ENCODE results near the gene MARK2. TPM values are rescaled to one million over a fixed set of nuclear protein-coding genes. Genes with fewer than 3 reads are reported as not detected.

The MARK2 gene
- total RNA-seq, 4 donors from 2014 or later: 47.0 to 91.0 (median 62.2) TPM

- H3K27me3 ChIP-seq: no peaks in the 10 kb centered on the region
- H3K9me3 ChIP-seq: no peaks in the 10 kb centered on the region
- no peak for TF ChIP-seq CTCF (IDR thresholded peaks at IDR 0.05)
- no peak for TF ChIP-seq POLR2A (IDR thresholded peaks at IDR 0.05)
- intact Hi-C loops (cut with DNase I): no loop called here
- H3K4me1 ChIP-seq: peaks cover 62 to 100% (median 70%) of the 10 kb centered on the region in 3 donors
- no peak overlapping the region for H3K4me3 ChIP-seq
- peaks cover 0 to 23% (median 0%) of the 10 kb centered on the region in 3 donors for H3K36me3 ChIP-seq
- peak overlapping the region; percentile 61 to 96 (median 76) for H3K27ac ChIP-seq
- DNase-seq: no peak
- WGBS, 2 donors: 50 to 84% methylated on average over 1 to 4 of the region's 4 CpGs
Observed at GRCh38 chr11:63844836-63845235, 5.9 kb downstream of the MARK2 start.

DNA sequence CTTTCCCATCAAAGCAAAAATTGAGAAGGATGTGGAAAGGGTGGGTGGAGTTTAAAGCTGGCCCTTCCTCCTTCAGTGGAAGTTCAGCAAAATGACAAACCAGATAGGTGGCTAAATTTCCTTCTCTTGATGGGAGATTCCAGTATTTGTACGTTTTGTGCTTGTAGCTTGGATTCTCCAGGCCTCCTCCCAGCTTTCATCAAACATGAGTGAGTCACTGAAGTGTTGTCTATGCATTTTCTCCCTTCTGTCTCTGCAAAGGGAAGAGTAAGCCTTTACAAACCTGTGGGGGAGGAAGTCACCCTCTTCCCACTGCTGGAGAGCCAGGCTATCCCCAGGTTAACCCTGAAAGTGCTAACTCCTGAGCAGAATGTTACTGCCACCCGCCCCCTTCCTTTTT lies 6.4 kb downstream of the MARK2 start:
- Histone ChIP-seq H3K27me3 (no peaks in the 10 kb centered on the region), H3K27ac (peak overlapping the region; percentile 61 to 96 (median 76)), H3K36me3 (peaks cover 0 to 23% (median 0%) of the 10 kb centered on the region in 3 donors), H3K9me3 (no peaks in the 10 kb centered on the region), H3K4me3 (no peak overlapping the region), H3K4me1 (peaks cover 62 to 100% (median 70%) of the 10 kb centered on the region in 3 donors)
- 20 to 29% methylated on average over 2 of the region's 2 CpGs for WGBS, 2 donors
- intact Hi-C loops (cut with DNase I): no loop called here
- TF ChIP-seq POLR2A (IDR thresholded peaks at IDR 0.05): no peak
- no peak for TF ChIP-seq CTCF (IDR thresholded peaks at IDR 0.05)
- no peak for DNase-seq

DNA sequence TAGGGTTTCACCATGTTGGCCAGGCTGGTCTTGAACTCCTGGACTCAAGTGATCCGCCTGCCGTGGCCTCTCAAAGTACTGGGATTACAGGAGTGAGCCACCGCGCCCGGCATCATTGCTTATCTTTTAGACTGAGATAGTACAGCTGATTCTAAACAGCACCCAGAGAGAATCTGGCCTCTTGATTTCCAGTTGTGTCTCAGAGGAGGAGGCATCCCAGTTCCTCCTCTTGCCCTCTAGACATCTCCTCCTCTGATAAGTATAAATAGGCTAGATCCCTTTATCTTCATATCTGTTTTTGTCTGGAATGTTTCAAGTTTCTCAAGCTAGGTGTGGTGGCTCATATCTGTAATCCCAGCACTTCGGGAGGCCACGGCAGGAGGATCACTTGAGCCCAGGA lies 7.0 kb downstream of the MARK2 start:
- H3K4me3 ChIP-seq: no peak overlapping the region
- DNase-seq: no peak
- H3K36me3 ChIP-seq: peaks cover 0 to 25% (median 0%) of the 10 kb centered on the region in 3 donors
- H3K27ac ChIP-seq: peak overlapping the region; percentile 59 to 96 (median 74)
- WGBS, 2 donors: 85 to 87% methylated on average over 7 of the region's 7 CpGs
- TF ChIP-seq CTCF (IDR thresholded peaks at IDR 0.05) (no peak), POLR2A (IDR thresholded peaks at IDR 0.05) (no peak)
- H3K4me1 ChIP-seq: peaks cover 59 to 100% (median 70%) of the 10 kb centered on the region in 3 donors
- no peaks in the 10 kb centered on the region for H3K27me3 ChIP-seq
- intact Hi-C loops (cut with DNase I): no loop called here
- no peaks in the 10 kb centered on the region for H3K9me3 ChIP-seq

DNA sequence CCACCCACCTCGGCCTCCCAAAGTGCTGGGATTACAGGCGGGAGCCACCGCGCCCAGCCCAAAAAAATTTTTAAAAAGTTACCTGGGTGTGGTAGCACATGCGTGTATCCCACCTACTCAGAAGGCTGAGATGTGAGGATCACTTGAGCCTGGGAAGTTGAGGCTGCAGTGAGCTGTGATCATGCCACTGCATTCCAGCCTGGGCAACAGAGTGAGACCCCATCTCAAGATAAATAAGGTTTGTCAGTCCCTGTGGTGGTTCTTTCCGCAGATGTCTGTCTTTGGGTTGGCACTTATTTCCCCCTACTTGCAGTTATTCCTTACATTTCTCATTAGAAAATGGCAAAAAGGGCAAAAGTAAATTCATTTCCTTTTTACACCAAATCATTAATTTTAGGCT lies 8.0 kb downstream of the MARK2 start:
- Histone ChIP-seq H3K27me3 (no peaks in the 10 kb centered on the region), H3K4me3 (no peak overlapping the region), H3K27ac (peak overlapping the region; percentile 66 to 96 (median 80)), H3K4me1 (peaks cover 60 to 100% (median 64%) of the 10 kb centered on the region in 3 donors), H3K36me3 (peaks cover 0 to 27% (median 0%) of the 10 kb centered on the region in 3 donors), H3K9me3 (no peaks in the 10 kb centered on the region)
- intact Hi-C loops (cut with DNase I): no loop called here
- 71 to 87% methylated on average over 1 to 5 of the region's 6 CpGs for WGBS, 2 donors
- TF ChIP-seq POLR2A (IDR thresholded peaks at IDR 0.05): no peak
- TF ChIP-seq CTCF (IDR thresholded peaks at IDR 0.05): no peak
- DNase-seq: no peak

DNA sequence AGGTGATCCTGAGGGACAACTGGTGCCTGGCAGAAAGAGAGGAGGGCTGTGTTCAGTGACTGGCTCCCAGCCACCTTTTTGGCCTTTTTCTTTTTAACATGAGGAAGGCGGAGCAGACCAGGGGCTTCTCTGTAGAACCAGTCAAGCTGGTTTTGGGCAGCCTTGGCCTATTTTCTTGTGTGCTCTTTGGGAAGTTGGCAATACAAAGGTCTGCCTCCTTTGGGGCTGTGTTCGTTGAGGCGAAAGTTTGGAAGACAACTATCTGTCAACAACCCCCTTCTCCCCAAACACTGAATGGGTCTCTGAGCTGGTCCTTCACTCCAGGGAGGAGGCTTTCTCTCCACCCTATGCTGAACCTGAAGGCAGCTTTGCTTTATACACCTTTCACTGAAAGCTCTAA lies 8.5 kb downstream of the MARK2 start:
- H3K27ac ChIP-seq: peak overlapping the region; percentile 66 to 96 (median 80)
- H3K9me3 ChIP-seq: no peaks in the 10 kb centered on the region
- intact Hi-C loops (cut with DNase I): no loop called here
- TF ChIP-seq CTCF (IDR thresholded peaks at IDR 0.05) (peak in 1 of 6 experiments; percentile 5), POLR2A (IDR thresholded peaks at IDR 0.05) (no peak)
- H3K4me1 ChIP-seq: peaks cover 56 to 100% (median 59%) of the 10 kb centered on the region in 3 donors
- 36 to 67% methylated on average over 3 of the region's 3 CpGs for WGBS, 2 donors
- H3K4me3 ChIP-seq: no peak overlapping the region
- no peaks in the 10 kb centered on the region for H3K27me3 ChIP-seq
- peaks cover 0 to 27% (median 0%) of the 10 kb centered on the region in 3 donors for H3K36me3 ChIP-seq
- no peak for DNase-seq

Measured in esophagus squamous epithelium (tissue), 5 donors.